CD4-positive, alpha-beta T cell treated with Interleukin-17A for 1 hour (primary cell): ENCODE data around the gene CMYA5.
"Not testable (repeated sequence)": the region's sequence is repeated elsewhere in the genome, so short reads cannot be mapped to it uniquely, and the experiment has no call there.

Source experiments
- DNase-seq: peaks from one replicate; pipeline ENCODE4 v3.0.0-alpha.2; 2020

Gene CMYA5

DNA sequence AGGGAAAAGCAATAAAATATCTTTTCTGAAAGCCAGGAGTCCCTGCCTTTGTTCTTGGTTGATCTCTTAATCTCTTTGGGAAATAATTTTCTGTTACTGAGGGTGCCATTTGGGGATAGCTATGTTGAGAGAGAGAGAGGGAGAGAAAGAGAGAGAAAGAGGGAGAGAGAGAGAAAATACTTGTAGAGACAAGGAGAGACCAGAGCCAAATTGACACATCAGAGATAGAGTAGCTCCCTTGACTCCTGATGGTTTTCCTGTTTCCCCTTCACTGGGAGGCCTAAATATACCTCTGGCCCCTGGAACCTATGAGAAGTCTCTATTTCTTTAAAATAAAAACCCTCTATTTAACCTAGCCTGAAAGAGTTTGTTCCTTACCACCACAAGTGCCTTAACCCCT is 14.9 kb downstream of the CMYA5 start:
- DNase-seq = no peak

DNA sequence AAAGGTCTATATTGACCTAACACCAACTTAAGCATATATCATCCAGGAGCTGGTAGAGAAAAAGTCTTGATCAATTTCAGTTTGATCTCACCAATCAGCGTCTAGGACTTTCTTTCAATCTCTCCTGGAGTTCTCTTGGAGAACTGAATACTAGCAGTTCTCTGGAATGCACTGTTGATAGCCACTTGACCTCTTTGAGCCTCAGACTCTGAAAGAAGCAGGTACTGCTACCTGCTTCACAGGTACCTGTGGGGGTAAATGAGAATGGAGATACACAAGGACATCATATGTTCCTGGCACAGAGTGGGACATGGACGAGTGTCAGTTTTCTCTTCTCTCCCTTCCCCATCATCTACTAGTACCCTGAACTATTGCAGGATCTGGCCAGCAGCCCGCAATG is 16.0 kb downstream of the CMYA5 start:
- DNase-seq = no peak

DNA sequence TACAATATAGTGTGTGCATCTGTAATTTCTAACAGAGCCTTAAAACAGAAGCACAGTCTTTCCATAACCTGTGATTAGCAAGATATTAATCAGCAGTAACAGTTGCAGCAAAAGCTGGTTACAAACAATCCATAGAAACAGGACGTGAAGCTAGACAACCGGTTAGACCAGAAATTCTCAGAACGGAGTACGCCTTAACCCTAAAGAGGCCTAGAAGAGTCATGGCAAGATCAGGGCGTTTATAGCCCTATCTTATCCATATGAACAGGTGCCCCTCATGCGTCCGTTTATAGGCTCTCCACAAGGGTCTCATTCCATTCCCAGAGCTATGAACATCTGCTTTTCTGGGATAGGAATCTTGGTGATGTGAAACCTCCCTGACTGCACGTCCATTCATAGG is 16.7 kb downstream of the CMYA5 start:
- not testable (repeated sequence) for DNase-seq

- no peak for DNase-seq
These were observed 17.9 kb downstream of the CMYA5 start for GRCh38 chr5:79707535-79707934.

GRCh38 chr5:79712741-79713140 is 23.1 kb downstream of the CMYA5 start:
- no peak for DNase-seq

- no peak for DNase-seq
These were observed 24.1 kb downstream of the CMYA5 start for GRCh38 chr5:79713727-79714126.

DNA sequence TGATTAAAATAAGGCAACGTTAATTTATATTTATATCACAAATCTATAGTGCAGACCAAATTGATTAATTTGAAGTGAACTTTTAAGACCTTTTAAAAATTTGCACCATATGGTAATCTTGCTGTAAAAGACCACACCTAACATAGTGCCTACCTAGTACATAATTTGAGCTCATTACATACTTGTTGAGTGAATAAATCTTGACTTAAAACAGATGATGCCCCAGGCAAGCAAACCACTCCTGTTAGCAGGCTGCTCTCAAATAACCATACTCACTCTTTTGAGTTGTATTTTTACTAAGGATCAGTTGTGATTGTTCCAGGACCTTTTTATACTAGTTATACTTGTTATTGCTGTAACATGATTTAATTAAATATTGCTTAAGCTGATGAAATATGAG is 27.2 kb downstream of the CMYA5 start:
- DNase-seq = no peak

DNA sequence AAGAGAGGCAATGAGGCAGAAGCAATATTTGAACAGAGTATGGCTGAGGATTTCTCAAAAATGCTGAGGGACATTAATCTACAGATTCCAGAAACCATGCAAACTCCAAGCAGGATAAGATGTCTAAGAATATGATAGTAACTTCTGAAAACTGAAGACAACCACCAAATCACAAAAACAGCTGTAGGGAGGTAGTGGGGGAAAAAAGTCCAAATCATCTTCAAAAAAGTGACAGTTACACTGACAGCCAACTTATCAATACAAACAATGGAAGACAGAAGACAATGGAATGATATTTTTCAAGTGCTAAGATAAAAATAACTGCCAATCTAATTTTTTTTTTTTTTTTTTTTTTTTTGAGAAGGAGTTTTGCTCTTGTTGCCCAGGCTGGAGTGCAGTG is 30.5 kb downstream of the CMYA5 start:
- DNase-seq = no peak

DNA sequence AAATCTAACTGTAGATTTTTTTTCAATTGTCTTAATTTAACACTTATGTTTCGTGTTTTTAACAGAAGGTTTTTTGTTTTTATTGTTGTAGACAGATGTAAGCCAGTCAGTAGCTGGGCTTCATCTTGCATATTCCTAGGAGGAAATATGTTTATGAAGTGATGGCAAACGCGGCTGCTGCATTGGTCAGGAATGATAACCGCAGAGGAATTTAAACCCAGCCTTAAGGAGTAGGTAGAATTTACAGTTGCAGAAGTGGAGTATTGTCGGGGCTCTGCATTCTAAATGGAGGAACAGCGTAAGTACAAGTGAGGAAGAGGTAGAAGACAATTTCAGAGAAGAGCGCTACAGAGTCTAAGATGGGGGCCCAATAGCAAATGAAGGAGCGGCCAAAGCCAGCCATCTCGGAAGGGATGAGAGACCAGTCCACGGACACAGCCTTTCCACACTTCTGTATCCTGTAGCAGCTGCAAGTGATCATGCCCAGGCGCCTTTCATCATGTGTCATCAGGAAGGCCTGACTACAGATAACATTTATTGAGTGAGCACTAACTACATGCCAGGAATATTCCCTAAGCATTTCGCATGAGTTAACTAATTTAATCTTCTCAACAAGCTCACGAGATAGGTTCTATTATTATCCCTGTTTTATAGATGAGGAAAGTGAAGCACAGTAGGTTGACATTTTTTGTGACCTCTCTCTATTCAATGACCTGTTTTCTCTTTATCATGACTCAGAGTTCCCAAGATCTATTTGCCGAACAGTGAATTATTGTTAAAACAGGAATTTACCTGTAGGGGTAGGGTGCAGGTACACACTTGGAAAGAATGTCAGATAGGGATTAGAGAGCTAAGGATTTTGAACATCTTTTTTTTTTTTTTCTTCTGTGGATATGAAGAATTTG is 38.1 kb downstream of the CMYA5 start:
- DNase-seq = no peak

DNA sequence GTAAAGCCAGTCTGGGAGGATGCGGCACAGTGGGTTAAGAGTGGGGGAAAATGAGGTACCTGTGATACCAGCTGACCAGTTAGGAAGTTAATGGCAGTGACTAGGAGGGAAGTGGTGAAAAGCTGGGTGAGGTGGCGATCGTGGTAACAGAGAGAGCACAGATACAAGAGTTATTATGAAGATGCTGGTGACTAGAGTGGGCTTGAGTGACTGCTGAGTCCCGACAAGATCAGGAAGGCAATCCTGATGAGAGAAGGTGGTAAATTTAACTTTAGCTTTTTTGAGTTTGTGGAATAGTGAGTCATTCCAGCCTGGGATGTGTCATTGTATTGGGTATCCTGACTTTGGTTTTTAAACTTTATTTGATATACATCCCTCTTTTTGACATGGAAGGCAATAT is 38.8 kb downstream of the CMYA5 start:
- DNase-seq = no peak

DNA sequence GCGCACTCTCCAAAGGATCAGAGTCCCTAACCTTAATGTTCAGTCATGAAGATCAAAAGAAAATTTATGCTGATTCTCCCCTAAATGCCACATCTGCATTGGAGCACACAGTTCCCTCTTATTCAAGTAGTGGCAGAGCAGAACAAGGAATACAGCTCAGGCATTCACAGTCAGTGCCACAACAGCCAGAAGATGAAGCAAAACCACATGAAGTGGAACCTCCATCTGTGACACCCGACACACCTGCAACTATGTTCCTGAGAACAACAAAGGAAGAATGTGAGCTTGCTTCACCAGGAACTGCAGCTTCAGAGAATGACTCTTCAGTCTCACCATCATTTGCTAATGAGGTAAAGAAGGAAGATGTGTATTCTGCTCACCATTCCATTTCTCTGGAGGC is 40.0 kb downstream of the CMYA5 start:
- DNase-seq = no peak

GRCh38 chr5:79730564-79730963 is 40.9 kb downstream of the CMYA5 start:
- no peak for DNase-seq

DNA sequence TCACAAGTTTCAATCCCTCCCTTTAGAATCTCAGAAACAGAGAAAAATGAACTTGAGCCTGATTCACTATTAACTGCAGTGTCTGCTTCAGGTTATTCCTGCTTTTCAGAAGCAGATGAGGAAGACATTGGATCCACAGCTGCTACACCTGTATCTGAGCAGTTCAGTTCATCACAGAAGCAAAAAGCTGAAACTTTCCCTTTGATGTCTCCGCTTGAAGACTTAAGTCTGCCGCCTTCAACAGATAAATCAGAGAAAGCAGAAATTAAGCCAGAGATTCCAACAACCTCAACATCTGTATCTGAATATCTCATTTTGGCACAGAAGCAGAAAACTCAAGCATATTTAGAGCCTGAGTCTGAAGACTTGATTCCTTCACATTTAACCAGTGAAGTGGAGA is 42.1 kb downstream of the CMYA5 start:
- no peak for DNase-seq

GRCh38 chr5:79736528-79737514 is 47.2 kb downstream of the CMYA5 start:
- peak; percentile 27 for DNase-seq

DNA sequence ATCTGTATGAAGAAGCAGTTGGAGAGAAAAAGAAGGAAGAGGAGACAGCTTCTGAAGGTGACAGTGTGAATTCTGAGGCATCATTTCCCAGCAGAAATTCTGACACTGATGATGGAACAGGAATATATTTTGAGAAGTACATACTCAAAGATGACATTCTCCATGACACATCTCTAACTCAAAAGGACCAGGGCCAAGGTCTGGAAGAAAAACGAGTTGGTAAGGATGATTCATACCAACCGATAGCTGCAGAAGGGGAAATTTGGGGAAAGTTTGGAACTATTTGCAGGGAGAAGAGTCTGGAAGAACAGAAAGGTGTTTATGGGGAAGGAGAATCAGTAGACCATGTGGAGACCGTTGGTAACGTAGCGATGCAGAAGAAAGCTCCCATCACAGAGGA is 48.7 kb downstream of the CMYA5 start:
- no peak for DNase-seq

DNA sequence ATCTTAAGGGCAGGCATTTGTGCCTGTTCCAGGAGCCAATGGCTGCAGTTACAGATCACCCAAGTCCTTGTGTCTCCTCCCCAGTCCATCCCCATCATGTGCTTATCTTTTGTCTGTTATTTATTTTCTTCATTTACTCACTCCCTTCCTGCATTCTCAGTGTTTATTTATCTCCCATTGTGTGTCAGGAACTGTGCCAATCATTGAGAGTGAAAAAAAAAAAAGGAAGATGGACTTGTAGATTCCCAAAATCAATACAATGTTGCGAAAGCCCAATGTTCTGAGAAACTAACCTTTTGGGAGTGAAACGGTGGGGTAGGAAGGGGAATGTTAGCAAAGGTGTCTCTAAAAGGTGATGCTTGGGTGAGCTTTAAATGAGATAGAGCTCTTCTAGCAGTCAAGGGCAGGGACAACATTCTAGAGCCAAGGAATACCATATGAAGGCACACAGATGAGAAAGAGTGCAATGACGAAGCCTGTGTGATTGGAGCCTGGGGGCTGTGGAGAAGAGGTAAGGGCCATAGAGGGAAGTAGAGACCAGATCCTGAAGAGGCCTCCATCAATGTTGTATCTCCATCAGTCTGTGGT is 53.0 kb downstream of the CMYA5 start:
- DNase-seq = no peak

DNA sequence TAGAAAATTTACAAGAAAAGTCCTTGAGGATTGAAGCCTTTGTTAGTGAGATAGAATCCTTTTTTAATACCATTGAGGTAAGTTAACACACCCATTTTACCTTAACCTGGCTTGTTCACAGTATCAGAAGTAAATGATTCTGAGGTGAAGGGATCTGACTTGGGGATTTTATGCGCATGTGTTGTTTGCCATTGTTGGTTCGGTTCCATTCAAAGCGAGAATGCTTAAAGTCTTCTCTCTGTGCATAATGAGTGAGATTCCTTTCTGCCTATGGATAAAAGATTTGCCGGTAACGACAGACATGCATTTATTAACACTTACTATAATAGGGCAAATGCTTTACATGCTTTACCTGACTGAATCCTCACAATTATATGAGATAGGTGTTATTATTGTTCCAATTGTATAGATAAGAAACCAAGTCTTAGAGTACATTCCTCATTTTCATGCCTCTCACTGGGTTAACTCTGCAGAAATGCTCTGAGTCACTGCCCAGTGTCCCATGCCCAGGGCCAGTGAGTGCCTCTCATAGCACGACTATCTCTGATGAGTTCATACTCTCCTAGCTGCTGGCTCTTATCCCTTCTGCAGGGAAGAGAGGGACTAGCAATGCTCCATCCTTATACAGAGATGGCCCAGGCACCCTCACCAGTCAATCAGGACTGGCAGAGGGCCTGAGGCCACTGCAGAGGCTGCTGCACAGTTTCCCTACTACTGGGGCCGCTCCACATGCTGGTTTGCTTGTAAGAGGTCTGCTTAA is 54.4 kb downstream of the CMYA5 start:
- DNase-seq = no peak

GRCh38 chr5:79745255-79745654 is 55.6 kb downstream of the CMYA5 start:
- DNase-seq = no peak

- no peak for DNase-seq
These were observed 57.3 kb downstream of the CMYA5 start for GRCh38 chr5:79746642-79747569.

DNA sequence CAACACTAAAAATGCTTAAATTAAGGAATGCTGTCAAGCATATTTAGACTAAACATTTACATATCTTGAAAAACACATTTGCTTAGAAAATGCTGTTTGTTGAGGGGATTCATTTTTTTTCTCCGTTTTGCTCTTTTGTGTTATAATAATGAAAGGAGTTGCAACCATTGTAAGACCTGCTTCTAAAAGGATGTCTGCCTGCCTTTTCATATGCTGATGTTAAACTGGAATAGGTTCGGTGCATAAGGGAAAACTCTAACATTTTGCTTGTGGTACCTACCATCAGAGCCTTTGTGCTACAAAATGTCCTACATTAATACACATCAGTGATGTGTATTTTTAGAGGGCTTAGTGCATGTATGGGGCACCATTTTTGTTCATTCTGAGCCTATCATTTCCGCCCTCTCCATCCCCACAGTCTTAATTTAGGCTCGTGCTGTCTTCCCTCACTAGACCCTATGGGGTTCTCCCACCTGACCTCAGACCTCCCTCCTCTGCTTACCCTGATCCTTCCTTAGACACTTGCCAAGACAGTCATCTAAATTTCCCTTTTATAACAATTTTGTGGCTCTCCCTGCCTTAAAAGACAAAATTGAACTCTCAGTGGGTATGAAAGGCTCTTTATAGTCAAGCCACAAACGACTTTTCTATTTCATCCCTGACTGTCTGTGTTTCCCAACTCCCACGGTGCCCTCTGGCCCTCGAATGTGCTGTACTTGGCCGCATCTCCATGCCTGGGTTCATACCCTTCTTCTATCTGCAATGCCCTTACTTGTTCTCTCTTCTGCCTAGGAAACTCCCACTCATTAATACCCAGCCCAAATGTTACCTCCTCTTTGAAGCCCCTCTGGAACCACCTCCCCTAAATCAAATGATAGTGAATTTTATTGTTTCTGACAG is 61.2 kb downstream of the CMYA5 start:
- DNase-seq = no peak
